Inflammatory macrophage treated with lipopolysaccharide for 4 hours (primary cell): ENCODE results near the gene TNK2.
A peak's percentile ranks its signal among the peaks of the same experiment; 100 is the strongest.

Source experiments
- DNase-seq: peaks from one replicate; pipeline ENCODE4 v3.0.0-alpha.2; 2020

The TNK2 gene

DNA sequence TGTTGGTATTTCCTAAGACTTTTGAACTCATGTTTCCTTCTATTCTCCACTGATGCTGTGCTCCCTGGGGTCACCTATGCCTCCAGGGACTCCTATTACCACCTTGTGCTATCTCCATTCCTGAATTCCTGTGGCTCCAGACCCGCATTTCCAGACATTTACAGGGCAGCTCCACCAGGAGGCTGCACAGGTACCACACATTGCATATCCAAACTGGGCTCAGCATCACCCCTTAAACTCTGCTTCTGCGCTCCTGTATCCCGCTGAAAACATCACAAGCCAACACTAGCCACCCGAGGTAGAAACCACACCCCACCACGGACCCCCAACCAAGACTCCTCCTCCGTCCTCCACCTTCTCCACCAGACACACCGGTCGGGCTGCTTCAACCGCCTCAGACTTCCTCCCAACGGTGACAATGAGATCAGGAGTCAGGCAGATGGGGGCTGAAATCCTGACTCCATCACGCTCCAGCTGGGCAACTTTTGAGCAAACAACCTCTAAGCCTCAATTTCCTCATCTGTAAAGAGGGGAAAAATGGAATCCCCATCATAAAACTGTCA is 10.4 kb downstream of the TNK2 start:
- no peak for DNase-seq

DNA sequence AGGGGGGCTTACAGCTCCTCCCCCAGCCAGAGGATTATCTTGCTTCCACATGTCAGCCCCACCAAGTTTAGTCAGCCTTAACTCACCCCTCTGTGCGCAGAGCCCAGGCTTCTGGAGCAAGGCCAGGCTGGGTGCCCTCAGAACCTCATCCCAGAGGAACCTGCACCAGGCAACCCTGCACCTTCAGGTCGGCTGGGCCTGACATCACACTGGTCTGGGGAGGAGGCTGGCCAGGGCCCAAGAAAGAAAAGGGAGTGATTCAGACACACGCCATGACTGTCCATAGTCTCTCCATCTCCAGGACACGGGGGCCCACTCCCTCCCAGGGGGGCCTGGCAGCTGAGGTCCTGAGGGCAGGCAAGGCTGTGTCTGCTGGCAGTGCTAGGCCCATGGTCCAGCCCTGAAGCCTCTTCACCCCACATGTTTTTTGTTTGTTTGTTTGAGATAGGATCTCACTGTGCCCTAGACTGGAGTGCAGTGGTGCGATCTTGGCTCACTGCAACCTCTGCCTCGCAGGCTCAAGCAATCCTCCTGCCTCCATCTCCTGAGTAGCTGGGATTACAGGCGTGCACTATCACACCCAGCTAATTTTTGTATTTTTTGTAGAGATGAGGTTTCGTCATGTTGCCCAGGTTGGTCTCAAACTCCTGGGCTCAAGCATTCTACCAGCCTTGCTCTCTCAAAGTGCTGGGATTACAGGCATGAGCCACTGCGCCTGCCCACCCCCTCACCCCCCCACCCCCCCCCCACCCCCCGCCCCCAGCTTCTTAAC is 11.1 kb downstream of the TNK2 start:
- no peak for DNase-seq

DNA sequence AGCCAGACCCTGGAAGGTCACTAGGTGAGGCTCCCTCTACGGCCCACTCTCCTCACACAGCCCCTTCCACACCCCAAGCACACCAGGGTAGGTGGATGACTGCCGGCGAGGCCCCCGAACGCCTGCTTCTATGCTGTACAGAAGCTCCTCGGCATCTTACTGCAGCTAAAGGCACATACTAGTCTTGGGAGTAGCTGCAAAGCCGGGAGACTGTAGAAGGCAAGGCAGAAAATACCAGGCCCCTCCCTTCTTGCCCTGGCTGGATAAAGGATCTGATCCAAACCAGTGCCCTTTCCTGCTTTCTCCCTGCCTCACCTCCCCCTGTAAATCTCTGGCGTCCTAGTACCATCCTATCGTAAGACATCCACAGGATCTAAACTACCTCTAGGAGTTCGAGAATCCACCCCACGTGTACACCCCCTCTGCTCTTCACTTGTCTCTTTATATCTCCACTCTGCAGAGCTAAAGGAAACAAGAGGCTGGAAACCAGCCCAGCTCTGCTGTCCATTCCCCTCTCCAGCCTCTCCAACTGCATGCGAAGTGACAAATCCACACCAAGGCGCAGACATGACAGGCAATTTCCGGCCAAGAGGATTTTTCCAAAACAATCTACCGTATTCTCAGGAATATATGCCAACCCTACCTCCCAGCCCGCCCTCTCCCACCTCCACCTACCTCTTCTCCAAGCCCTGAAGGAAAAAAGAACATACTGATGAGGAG is 11.8 kb downstream of the TNK2 start:
- DNase-seq, result no peak

DNA sequence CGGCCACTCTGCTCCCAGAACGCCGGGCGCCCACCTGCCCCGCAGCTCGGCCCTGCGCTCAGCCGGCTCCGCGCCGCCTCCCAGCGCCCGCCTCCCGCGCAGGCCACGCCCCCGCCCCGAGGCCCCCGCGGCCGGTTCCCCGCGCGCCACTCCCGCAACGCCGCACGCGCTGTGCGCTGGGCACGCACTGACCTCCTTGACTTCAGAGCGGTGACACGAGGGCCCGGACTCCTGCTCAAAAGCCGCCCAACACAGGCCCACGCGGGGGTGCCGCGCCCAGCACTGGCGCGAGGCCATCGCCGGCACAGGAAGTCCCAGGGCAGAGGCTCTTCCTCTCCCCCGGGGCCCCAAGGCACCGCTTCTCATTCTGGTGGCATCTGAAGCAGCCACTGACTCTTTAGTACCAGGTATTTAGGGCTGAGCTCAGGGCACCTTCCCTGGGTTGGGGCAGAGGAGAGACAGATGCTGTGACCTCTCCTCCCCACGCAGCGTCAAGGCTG is 12.4 kb downstream of the TNK2 start:
- DNase-seq, result peak; percentile 78

DNA sequence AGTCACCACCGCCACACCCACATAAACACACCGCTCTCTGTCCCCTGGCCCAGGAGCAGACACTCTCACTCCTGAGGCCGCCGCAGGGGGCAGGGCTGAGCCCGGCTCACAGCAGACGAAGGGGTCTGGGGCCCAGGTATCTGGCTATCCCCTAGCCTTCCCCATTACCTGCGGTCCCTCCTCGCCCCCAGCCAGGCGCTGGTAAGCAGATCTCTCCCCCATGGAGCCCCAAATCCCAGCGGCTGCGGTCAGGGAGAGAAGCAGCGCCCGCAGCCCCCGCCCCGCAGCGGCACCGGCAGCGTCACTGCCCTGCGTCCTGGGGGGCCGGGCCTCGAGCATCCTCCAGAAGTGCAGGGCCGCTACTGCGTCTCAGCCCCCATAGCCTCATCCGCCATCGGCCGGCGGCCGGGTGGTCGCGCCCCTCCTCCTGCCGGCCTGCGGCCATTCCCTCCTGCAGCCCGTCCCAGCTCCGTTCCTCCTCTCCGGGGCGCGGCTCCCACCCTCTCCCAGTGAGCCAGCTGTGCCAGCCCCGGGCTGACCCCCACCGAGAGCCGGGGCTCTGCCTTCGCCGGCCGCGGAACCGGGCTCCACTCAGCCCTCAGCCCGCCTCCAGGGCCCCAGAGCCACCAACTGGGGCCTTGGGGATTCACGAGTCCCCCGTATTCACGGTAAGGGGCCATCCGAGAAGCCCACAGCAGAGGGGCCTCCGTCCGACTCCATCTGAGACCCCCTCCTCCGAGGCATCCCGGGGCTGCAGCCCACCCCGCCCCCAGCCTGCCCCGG is 13.1 kb downstream of the TNK2 start:
- no peak for DNase-seq

DNA sequence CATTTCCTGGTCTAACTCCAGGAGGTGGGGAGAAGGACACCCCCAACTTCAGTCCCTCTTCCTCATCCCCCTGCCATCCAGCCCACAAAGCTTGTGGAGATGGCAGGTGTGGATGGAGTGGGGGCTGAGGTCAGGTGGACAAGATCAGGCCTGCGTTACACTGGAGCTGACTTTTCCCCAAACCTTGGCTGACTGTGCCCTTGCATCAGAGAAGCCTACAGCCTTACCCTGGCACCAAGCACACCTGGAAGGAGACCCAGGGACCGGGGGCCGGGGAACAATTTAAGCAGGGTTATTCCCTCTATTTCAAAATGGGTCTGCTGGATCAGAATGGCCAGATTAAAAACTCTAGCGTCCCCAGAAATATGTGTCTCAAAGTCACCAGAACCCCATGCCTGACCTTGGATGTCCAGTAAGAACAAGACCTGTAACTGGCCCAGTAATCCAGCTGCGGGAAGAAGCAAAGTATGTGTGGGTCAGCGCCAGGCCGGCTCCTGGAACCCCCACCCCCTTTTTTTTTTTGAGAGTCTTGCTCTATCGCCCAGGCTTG is 14.4 kb downstream of the TNK2 start:
- DNase-seq, result no peak

DNA sequence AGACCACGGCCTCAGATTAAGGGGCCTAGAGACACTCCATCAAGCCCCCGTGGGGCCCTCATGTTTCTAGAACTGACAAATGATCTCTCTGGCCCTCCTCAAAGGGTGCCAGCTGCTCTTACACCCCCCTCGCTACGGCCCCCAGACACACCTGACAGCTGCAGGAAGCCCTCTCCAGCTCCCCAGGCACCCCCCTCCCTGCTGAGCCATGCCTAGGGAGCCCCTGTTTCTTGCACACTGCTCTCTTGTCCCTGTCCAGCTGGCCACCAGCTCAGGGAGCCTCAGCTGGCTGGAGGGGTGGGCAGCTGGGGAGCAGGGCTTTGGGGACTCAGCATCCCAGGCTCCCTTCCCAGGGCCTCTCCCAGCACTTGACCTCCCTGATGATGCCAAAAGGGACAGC is 14.8 kb downstream of the TNK2 start:
- no peak for DNase-seq

DNA sequence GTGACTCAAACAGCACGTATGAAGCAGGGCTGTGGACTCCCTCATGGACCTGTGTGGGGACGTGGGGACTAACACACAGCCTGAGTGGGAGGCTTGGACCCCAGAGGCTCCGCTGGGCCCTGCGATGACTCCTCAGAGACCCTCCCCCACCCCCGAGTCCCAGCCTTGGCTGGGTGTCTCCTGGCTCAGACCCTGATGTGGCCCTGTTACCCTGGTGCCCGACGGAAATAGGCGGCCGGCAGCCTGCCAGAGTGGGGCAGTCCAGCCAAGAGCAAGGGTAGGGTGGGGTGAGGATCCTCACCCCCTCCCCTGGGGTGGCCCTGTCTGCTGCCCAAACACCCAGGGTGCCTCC is 15.3 kb downstream of the TNK2 start:
- no peak for DNase-seq

DNA sequence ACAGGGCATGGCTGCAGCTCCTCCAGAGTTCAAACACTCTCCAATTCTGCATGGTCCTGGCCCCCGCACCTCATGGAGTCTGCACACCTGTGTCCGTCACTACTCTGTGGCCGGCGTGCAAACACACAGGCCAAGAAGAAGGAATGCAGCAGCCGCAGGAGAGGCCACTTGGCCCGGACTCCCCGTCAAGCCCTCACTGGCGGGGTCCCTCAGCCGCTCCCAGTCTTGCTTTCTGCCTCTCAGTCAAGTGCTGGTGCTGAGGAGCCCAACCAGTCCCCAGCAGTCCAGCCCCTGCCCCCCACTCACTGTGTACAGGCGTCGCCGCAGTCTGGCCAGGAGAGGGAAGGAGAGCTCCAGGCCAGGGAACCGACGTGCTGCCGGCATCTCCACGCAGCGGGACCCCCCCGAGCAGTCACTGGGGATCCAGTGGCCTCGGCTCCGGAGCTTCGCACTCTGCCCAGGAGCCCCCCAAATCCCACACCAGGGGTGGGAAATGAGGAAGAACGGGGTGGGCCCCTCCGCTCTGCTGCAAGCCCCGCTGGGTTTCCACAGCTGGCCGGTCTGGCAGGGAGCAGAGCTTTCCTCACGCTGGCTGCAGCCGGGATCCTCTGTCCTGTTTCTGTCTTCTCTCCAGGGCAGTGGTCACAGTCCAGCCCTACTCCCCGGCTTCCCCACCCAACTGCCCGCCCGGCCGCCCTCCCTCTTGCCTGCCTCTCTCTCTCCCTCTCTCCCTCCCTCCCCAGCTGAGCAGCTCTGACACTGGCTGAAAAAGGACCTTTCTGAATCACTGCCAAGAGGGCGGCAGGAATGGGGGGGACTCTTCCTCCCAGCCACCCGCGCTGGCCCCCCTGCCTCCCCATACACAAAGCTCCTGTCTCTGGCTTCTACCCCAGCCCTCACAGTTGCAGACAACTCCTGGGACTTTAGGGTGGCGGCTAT is 16.0 kb downstream of the TNK2 start:
- DNase-seq, result no peak

DNA sequence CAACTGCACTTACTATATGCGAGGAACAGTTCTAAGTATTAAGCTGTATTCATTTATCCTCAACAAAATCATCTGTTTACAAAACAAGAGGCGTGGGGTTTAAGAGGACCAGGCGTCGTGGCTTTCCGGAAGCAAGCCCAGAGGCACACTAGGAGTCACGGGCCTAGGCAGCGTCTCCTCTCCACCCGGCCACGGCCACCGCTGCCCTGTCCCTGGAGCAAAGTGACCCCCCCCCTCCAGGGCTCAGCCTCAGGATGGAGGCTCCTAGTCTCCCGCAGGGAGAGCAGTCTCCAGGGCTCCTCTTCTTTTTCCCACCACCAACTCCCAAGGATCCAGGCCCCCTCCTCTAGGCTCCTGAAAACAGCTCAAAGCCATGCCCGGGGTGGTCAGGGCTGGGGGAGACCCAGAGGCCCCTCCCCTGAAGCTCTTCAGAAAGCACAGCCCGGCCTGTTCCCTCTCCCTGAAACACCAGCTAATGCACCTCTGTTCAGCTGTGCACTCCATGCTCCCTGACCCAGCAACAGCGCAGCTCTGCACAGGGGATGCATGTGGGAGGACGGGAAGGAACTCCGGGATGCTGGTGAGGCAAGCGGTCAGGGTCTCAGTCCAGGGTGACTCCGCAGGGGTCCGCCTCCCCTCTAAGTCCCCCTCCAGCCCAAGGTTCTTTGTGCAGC is 16.8 kb downstream of the TNK2 start:
- no peak for DNase-seq

DNA sequence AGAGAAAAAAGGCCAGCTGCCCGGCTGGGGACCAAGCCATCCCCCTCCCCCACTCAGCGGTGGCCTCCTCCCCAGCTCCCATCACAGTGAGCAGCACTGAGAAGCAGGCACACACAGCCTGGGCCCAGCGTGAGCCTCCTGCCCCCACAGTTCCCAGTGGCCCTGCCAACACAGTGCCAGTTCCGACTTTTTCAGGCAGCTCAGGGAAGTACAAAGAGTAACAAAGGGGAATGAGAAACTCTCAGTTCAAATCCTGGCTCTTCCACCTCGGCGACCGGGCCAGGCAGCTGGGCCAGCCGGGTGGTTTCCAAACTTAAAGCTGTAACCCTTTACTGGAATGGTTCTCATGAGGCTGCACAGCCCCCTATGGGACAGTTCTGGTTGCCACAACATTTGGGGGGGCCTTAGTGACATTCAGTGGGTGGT is 18.5 kb downstream of the TNK2 start:
- no peak for DNase-seq

DNA sequence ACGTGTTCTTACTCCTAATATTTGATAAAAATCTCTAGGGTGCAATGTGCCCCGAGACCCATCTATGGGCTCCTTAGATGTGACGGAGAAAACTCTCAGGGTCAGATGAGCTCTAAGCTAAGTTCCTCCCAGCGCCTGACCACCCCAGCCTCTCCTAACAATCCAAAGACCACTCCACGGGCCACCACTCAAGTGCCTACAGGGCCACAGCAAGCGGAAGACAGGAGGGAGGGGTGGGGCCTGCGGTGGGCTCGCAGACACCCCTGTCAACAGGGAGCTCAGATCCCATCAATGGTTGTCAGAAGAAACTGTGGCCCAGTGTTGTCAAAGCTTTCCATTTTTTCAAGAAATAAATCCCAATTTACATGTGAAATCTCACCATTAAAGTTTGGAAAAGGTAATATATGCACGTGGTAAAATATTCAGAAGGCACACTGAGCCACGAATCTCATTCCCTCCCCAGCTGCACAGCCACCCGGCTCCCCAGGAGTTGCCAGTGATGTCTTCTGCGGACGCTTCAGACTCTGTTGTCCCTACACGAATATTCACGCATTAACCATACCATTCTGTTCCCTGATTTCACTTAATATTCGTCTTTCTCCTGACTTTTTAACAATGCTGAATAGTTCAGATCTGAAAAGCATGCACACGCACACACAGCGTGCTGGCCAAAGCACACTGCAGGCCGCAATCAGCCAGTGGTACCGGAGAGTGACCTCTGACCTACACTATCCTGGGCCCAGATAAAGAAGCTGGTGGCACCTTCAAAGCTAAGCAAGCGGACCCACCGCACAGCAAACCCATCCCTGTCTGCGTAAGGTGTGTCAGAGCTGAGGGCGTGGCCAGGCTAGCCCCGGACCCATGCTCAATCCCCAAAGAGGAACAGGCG is 19.1 kb downstream of the TNK2 start:
- DNase-seq, result no peak

DNA sequence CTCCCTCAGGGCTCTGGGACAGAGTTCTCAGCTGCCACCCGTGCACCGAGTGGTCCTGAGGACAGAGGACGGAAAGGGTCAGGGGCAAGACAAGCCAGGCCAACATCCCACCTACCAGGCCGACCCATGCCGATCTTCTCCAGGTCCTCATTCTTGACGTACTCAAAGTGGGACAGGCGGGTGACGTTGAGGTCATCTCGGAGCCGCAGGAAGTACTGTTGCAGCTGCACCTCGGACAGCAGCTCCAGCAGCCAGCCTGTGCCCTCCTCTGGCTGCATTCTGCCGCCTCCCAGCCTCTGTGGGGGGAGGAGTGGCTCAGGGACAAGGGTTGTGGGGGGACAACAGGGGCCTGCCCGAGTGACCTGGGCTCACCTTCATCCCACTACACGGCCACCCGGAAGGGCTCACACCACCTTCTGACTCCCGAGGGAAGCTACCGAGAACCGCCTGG is 20.0 kb downstream of the TNK2 start:
- DNase-seq, result no peak

DNA sequence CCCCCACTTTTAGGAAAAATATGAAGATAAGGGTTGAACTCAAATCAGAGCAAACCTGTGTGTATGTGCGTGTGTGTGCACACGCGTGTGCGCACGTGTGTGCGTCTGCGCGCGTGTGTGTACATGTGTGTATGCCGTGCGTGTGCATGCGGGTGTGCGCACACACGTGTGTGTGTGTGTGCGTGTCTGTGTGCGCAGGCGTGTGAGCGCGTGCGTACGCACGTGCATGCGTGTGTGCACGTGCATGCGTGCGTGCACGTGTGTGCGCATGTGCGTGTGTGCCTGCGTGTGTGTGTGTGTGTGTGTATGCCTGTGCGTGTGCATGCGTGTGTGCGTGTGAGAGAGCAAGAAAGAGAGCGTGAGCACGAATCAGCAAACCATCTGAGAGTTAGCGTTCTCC is 20.7 kb downstream of the TNK2 start:
- DNase-seq, result no peak

DNA sequence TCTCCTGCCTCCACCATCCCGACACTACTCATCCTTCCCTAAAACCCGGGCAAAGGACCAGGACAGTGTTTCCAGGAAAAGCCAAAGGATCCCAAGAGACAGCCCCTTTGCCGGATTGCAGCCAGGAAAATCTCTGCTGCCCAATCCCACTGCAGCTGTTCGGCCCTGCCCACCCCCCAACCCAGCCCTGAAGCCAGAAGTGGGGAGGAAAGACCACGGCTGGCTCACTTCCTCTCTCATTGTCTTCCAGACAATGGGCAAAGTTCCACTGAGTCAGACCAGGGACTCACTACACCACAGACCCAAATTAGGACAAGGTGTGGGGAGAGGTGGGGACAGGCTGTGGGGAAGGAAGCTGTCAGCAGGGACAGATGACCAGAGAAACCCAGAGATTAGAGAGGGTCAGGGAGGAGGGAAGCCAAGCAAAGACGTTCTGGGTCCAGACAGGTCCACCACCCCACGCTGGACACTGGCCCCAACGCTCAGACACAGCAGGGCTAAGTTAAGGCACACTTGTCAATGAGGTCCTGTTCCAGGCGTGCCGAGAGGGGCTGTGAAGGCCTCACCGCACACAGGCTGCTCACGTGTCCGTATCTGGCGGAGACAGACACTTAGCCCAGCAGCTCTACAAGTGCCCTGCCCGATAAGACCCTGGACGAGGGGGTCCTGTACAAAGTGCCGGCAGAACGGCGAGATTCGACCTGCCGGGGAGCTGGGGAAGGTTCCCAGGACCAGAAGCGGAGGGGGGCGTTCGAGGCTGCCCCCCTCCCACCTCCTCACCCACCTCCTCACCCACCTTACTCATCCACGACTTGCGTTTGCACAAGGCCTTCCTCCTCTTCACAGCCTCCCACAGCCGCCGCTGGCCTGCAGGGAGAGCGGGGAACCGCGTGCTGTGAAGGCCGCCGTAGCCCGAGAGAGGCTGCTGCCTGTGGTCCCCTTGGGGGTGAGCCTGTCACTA is 21.9 kb downstream of the TNK2 start:
- no peak for DNase-seq

DNA sequence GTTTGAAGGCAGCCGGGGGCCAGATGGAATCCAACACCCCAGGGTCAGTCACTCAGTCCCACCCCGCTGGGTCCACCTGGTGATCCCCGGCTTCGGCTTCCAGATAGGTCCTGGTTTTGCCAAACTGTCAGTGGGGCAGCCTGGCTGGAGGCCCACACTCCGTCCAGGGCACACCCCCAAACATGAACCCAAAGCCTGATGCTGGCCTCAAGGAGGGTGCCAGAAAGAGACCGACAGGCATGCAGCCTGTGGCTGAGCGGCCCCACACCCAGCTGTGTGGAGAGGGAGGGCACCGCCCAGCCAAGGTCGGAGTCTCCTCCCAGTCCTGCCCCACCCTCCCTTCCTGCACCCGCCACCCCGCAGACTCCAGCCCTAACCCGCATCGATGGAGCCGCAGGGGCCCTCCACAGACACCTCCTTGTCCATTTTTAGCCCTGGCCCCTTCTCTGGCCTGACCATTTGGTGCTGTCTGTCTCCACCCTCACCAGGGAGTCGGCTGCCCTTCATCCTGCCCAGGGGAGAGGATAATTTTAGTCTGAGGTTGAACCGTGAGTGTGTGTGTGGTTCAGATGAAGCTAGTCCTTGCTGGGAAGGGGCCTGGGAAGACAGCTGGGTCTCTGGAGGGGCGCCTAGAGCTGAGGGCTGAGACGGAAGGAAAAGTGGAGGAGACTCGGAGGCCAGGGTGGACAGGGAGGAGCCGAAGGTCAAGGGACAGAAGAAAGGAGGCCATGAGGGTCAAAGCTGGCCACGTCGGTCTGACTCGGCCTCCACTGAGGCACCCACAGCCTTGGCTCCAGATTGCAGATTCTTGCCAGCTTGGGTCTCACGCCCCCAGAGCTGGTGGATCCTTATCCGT is 23.1 kb downstream of the TNK2 start:
- no peak for DNase-seq

DNA sequence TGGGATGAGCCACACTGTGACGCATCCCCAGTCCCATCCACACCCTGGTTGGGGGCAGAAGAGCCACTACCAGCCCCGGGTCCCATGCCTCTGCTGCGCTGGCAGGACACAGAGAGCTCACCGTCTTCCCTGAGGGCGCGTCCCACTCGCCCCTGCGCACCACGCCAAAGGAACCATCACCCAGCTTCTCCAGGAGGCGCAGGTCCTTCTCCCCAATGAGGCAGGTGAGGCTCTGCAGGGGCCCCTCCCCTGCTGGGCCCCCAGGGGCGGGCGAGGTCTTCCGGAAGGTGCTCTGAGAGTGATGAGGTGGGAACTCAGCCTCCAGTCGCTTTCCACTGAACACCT is 23.7 kb downstream of the TNK2 start:
- no peak for DNase-seq

DNA sequence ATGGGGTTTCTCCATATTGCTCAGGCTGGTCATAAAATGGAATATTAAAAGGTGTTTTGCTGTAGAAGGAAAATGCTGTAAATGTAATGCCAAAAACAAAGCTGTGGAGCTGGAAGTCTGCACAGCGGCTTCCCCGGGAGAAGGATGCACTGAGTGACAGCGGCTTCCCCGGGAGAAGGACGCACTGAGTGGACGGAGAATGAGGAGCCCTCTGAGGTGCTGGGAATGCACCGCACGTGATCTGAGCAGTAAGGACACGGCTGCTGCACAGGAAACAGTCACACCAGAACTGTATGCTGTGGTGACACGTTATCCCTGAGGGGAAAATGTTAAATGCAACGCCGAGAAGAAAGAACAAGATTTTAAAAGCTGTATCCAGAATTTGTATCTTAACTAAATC is 24.6 kb downstream of the TNK2 start:
- DNase-seq, result no peak
